LNCaP clone FGC (cell line): ENCODE measurements around the gene LAMA4.

Source experiments
- DNase-seq: peaks from one replicate; pipeline ENCODE4 v3.0.0-alpha.2; 2011; ENCODE audit warnings: low read depth
- H3K4me3 ChIP-seq: 2 replicates; pipeline ENCODE4 v1.5.1; 2011; ENCODE audit warnings: mild to moderate bottlenecking, low read depth, low read length, control low read depth
- CTCF ChIP-seq: IDR thresholded peaks from 2 replicates; pipeline ENCODE4 v1.5.1; 2012; ENCODE audit warnings: mild to moderate bottlenecking; ENCODE audit not compliant: control insufficient read depth, insufficient read depth; ENCODE audit errors: extremely low read depth

LAMA4 gene

DNA sequence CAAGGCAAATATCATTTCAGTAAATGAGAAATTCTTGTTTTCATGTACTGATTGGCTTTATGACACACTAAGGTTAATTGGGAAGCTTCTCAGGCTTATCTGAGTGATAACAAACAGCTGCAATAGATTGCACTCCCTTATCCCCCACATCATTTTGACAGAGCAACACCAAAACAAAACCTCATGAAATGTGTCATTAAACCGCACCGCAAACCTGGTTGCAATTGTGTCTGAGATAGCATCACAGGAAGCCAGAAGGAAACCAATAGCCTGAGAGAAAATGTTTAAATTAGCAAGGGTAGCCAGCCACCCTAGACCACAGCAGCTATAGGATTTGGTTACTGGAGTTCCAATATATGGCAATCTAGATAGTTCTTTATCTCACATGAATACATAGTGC lies 31.6 kb upstream of the LAMA4 start:
- H3K4me3 ChIP-seq = no peak overlapping the region
- TF ChIP-seq CTCF = no peak
- no peak for DNase-seq

GRCh38 chr6:112284603-112285002 lies 30.2 kb upstream of the LAMA4 start:
- no peak for TF ChIP-seq CTCF
- H3K4me3 ChIP-seq = no peak overlapping the region
- no peak for DNase-seq

DNA sequence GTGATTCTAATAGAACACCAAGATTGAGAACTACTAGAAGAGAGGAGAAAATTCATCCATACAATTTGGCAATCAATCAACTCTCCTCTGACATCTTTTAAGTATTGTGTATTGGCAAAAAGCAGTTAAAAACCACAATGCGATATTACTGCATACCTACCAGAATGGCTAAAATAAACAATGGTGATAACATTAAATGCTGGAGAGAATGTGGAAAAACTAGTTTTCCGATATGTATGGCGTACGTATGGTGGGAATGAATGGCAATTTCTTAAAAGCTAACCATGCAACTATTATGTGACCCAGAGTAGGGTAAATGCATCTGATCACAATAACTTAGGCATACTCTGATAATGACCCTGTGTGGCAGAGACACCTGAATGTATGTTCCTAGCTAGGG lies 29.3 kb upstream of the LAMA4 start:
- no peak for DNase-seq
- no peak for TF ChIP-seq CTCF
- no peak overlapping the region for H3K4me3 ChIP-seq

DNA sequence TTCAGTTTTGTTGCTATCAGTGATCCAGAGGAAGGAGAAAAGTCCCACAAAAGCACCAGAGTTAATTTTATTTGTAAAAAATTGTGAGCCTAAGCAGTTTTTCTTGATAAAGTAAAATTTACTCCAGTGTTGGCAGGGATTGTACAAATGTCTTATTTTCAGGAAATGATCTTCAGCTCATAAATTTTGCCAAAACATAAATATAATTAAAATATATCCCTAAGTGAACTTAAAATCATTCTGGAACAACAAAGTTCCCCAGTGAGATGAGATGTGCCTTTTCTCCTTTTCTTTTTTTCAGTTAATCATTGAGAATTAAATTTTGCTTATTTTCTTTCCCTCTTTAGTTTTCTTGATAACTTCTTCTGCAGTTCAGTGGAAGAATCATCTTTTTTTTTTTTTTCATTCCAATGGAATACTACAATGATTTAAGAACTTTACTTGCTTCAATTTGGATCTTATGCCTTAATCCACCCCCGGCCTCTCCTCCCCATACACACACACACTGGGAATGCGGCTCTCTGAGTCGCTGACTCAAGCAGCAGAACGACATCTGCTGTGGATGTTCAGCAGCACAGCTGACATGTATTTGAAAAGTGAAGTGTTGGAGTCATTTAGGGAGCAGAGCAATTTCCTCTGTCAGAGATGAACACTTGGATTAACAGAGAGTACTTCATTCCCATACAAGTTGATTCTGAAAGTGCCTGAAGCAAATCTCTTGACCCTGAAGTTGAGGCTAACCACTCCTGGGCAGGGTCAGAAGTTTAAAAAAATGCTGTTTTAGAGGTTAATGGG lies 27.7 kb upstream of the LAMA4 start:
- no peak overlapping the region for H3K4me3 ChIP-seq
- no peak for DNase-seq
- no peak for TF ChIP-seq CTCF

GRCh38 chr6:112279031-112279935 lies 24.9 kb upstream of the LAMA4 start:
- no peak overlapping the region for H3K4me3 ChIP-seq
- no peak for TF ChIP-seq CTCF

GRCh38 chr6:112275365-112275764 lies 21.0 kb upstream of the LAMA4 start:
- no peak for TF ChIP-seq CTCF
- no peak overlapping the region for H3K4me3 ChIP-seq
- DNase-seq = no peak

More at GRCh38 chr6:112279031-112279935, 24.9 kb upstream of the LAMA4 start:
- DNase-seq = no peak
